A549 (cell line): ENCODE results near the gene KIF2A. TPM values are rescaled to one million over a fixed set of nuclear protein-coding genes. Genes with fewer than 3 reads are reported as not detected.

Source experiments
- ATAC-seq, 2 experiments: fragments of 200-7000 bp in 1 of 2; fragments of >200 bp in 1 of 2; cut with Nextera tagmentation in 1 of 2; cut with Tn5 transposase in 1 of 2; 3 replicates each; pipeline versions ENCODE4 v1.8.0 to v1.9.1; 2018 to 2020; ENCODE audit warnings: mild to moderate bottlenecking in 1 of 2, moderate library complexity in 1 of 2
- CTCF ChIA-PET: fragments of 300-600 bp; sonication (Branson Sonifier 250); formaldehyde crosslinking; extraction: SDS; loops from one replicate; lab custom pipeline; 2021; ENCODE audit warnings: antibody characterized with exemption, inconsistent platforms; lab: Yijun Ruan, JAX
- POLR2A ChIA-PET: fragments of 350-600 bp; formaldehyde crosslinking; extraction: SDS; loops from one replicate; lab custom pipeline; 2021; ENCODE audit warnings: antibody characterized with exemption, inconsistent platforms; lab: Yijun Ruan, JAX
- DNase-seq, 2 experiments: peaks; one replicate each; pipeline versions ENCODE4 v3.0.0 to v3.0.0-alpha.2; 2011 to 2016; ENCODE audit warnings: low read depth in 1 of 2, low spot score in 1 of 2
- FAIRE-seq: peaks from 2 replicates; lab custom pipeline; 2011; peaks lifted over from hg19 to GRCh38; lab: Jason Lieb, UNC
- H3K27ac ChIP-seq, 2 experiments: fragments of >200 bp; sonication (Bioruptor Twin); formaldehyde crosslinking; 3 replicates each; pipeline ENCODE4 v1.5.1; 2016 to 2017
- H3K4me1 ChIP-seq: fragments of >200 bp; sonication (Bioruptor Twin); formaldehyde crosslinking; 3 replicates; pipeline ENCODE4 v1.6.1; 2016
- H3K4me2 ChIP-seq: fragments of >200 bp; sonication (Bioruptor Twin); formaldehyde crosslinking; 3 replicates; pipeline ENCODE4 v1.6.1; 2016
- H3K4me3 ChIP-seq: fragments of >200 bp; sonication (Bioruptor Twin); formaldehyde crosslinking; 3 replicates; pipeline ENCODE4 v1.5.1; 2016
- H3K9me3 ChIP-seq: fragments of >200 bp; sonication (Bioruptor Twin); formaldehyde crosslinking; 3 replicates; pipeline ENCODE4 v1.6.1; 2016
- CHD4 ChIP-seq: fragments of 200-600 bp; sonication (generic); IDR thresholded peaks from 2 replicates; pipeline ENCODE4 v1.6.1; 2016; ENCODE audit warnings: antibody characterized with exemption, mild to moderate bottlenecking, borderline replicate concordance
- GATA3 ChIP-seq: IDR thresholded peaks from 2 replicates; pipeline ENCODE4 v1.6.1; 2012; ENCODE audit warnings: borderline replicate concordance
- HOXA7 ChIP-seq: fragments of 250-450 bp; sonication (Bioruptor Pico); IDR thresholded peaks from 2 replicates; pipeline ENCODE4 v1.5.0; 2020; ENCODE audit warnings: mild to moderate bottlenecking, moderate library complexity
- JUNB ChIP-seq: fragments of >200 bp; sonication (Bioruptor Twin); formaldehyde crosslinking; IDR thresholded peaks from 2 replicates; pipeline ENCODE4 v1.6.1; 2016
- KDM5A ChIP-seq: fragments of 200-600 bp; sonication (generic); IDR thresholded peaks from 2 replicates; pipeline ENCODE4 v1.6.1; 2016; ENCODE audit warnings: antibody characterized with exemption, mild to moderate bottlenecking
- MAFK ChIP-seq: fragments of 450-650 bp; IDR thresholded peaks from 2 replicates; pipeline ENCODE4 v1.6.1; 2014; ENCODE audit not compliant: partially characterized antibody
- NFE2L2 ChIP-seq: fragments of 150-350 bp; conservative IDR thresholded peaks from 2 replicates; pipeline ENCODE4 v1.6.1; 2014; ENCODE audit warnings: low read length
- NR3C1 ChIP-seq: fragments of >200 bp; sonication (Bioruptor Twin); formaldehyde crosslinking; IDR thresholded peaks from 3 replicates; pipeline ENCODE4 v1.6.1; 2017
- RCOR1 ChIP-seq: fragments of 150-350 bp; IDR thresholded peaks from 2 replicates; pipeline ENCODE4 v1.6.1; 2014; ENCODE audit warnings: antibody characterized with exemption, low read length, low read depth
- RFX5 ChIP-seq: fragments of 450-650 bp; IDR thresholded peaks from 2 replicates; pipeline ENCODE4 v1.7.1; 2014; ENCODE audit warnings: antibody characterized with exemption, mild to moderate bottlenecking, moderate library complexity
- RNF2 ChIP-seq: fragments of 200-600 bp; sonication (generic); IDR thresholded peaks from 2 replicates; pipeline ENCODE4 v1.6.1; 2016; ENCODE audit warnings: low read depth, mild to moderate bottlenecking, antibody characterized with exemption, moderate library complexity, borderline replicate concordance
- SMC3 ChIP-seq: fragments of >200 bp; sonication (Bioruptor Twin); formaldehyde crosslinking; IDR thresholded peaks from 3 replicates; pipeline ENCODE4 v1.6.1; 2018; ENCODE audit warnings: inconsistent platforms
- TFCP2L1 ChIP-seq: fragments of 250-450 bp; sonication (Bioruptor Pico); IDR thresholded peaks from 2 replicates; pipeline ENCODE4 v1.5.0; 2021; ENCODE audit warnings: mild to moderate bottlenecking
- WGBS: methylation state at CpG from one replicate; pipeline ENCODE4 v1.1.6; 2017; ENCODE audit errors: missing lambda C conversion rate; 5-methylcytosine and 5-hydroxymethylcytosine counted together
- polyA plus RNA-seq, 4 experiments: library from polyadenylated mRNA; depleted of rRNA in 3 of 4; stranded (reverse); fragments of >200 nt; fragmentation: RNase III in 1 of 4; extraction: RNeasy Plus Mini Kit Qiagen cat#74134 plus additional on column Dnase treatment in 1 of 4; gene quantifications; 2 replicates in 3 of 4; 3 replicates in 1 of 4; pipeline ENCODE4 v1.2.3, GENCODE V29; 2011 to 2017
- TF ChIP-seq, protein P1 (sequence below): fragments of 250-450 bp; sonication (Bioruptor Pico); IDR thresholded peaks from 2 replicates; pipeline ENCODE4 v1.5.0; 2021; ENCODE audit warnings: mild to moderate bottlenecking, moderate library complexity, borderline replicate concordance
- TF ChIP-seq, protein P2 (sequence below): IDR thresholded peaks from 2 replicates; pipeline ENCODE4 v1.6.1; 2012
- TF ChIP-seq, protein P3 (sequence below): fragments of >200 bp; sonication (Bioruptor Twin); formaldehyde crosslinking; IDR thresholded peaks from 3 replicates; pipeline ENCODE4 v1.6.1; 2016
- TF ChIP-seq, protein P4 (sequence below): fragments of >200 bp; sonication (Bioruptor Twin); formaldehyde crosslinking; IDR thresholded peaks from 3 replicates; pipeline ENCODE4 v1.5.1; 2016
- TF ChIP-seq, protein P5 (sequence below): fragments of 200-600 bp; sonication (generic); IDR thresholded peaks from 2 replicates; pipeline ENCODE4 v1.6.1; 2016; ENCODE audit warnings: antibody characterized with exemption, mild to moderate bottlenecking, moderate library complexity

KIF2A gene
- polyA plus RNA-seq, 2 of the 4 experiments (the other 2 are of a cell fraction), result 44.5 to 68.9 TPM

DNA sequence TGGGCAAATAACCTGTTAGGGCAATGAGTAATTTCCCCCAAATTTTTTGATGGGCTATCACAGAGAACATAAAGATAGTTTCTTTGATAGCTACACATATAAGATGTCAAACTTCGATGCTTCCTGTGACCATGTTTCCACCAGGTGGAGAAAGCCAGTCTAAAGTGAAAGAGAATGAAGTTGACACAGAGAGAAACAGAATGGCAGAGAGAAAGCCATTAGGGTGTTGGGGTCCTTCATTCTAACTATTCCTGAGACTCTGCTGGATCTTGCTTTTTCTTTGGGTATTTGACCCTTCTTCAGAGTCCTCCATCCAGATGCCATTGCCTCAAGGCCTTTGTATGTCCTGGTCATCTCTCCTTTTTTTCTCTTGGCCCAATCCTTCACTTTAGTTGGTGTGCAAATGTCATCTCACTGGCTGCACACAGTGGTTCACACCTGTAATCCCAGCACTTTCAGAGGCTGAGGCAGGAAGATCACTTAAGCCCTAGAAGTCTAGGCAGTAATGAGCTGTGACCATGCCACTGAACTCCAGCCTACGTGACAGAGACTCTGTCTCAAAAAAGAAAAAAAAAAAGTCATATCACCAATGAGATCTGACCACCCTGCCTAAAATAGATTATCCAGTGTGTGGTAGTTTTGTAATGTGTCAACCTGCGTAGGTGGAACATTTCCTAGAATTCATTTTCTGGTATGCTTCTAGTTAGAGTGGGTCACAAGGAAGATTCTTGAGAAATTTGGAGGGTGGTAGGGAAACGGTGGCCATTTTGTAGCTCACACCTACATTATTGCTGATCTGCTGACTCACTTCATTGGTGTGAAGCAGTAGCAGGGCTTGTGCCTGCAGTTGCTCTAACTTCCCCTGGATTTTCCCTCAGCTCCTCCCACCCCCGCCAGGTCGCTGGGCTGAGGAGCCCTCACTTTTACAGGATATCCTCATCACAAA lies 20.8 kb upstream of the KIF2A start (continued):
- TF ChIP-seq, protein P1, sequence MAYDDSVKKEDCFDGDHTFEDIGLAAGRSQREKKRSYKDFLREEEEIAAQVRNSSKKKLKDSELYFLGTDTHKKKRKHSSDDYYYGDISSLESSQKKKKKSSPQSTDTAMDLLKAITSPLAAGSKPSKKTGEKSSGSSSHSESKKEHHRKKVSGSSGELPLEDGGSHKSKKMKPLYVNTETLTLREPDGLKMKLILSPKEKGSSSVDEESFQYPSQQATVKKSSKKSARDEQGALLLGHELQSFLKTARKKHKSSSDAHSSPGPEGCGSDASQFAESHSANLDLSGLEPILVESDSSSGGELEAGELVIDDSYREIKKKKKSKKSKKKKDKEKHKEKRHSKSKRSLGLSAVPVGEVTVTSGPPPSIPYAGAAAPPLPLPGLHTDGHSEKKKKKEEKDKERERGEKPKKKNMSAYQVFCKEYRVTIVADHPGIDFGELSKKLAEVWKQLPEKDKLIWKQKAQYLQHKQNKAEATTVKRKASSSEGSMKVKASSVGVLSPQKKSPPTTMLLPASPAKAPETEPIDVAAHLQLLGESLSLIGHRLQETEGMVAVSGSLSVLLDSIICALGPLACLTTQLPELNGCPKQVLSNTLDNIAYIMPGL (CRISPR knock-in tag), result no peak
- no peak for TF ChIP-seq GATA3
- TF ChIP-seq NR3C1, result no peak
- TF ChIP-seq KDM5A, result no peak

DNA sequence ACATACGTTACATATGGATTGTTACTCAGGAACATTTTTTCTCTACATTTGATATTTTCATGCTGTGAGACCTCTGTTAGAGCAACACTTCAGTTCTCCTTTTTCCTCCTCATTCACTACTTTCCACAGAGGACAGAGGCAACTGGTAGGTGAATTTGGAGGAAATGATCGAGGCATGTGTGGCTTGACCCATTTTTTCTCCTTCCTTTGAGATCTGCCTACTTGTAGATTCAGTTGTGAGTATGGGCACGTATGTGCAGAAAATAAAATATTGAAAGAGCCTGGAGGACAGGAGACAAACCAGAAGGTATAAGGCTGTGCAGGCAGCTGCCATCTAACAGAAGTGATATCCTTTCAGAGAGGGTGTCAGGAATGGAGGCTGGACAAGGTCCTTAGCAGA lies 19.2 kb upstream of the KIF2A start:
- ATAC-seq (no peak), FAIRE-seq (no peak), DNase-seq (no peak)
- POLR2A ChIA-PET, result no interaction called here
- no peaks in the 10 kb centered on the region for H3K4me1 ChIP-seq
- H3K4me2 ChIP-seq, result no peak overlapping the region
- CTCF ChIA-PET, result interaction anchor here (0.9 to 1.7 kb wide), 3 partner anchors 11 to 64 kb away, joined by 3 to 4 read pairs (median 3); no protein-coding TSS in a partner anchor
- no peak overlapping the region for H3K4me3 ChIP-seq
- WGBS, result 34% methylated on average over 3 of the region's 3 CpGs
- no peaks in the 10 kb centered on the region for H3K9me3 ChIP-seq
- TF ChIP-seq RNF2, result no peak
- TF ChIP-seq, protein P2, sequence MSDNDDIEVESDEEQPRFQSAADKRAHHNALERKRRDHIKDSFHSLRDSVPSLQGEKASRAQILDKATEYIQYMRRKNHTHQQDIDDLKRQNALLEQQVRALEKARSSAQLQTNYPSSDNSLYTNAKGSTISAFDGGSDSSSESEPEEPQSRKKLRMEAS, result no peak
- TF ChIP-seq, protein P3, sequence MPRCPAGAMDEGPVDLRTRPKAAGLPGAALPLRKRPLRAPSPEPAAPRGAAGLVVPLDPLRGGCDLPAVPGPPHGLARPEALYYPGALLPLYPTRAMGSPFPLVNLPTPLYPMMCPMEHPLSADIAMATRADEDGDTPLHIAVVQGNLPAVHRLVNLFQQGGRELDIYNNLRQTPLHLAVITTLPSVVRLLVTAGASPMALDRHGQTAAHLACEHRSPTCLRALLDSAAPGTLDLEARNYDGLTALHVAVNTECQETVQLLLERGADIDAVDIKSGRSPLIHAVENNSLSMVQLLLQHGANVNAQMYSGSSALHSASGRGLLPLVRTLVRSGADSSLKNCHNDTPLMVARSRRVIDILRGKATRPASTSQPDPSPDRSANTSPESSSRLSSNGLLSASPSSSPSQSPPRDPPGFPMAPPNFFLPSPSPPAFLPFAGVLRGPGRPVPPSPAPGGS, result no peak
- TF ChIP-seq RFX5, result no peak
- TF ChIP-seq, protein P4, sequence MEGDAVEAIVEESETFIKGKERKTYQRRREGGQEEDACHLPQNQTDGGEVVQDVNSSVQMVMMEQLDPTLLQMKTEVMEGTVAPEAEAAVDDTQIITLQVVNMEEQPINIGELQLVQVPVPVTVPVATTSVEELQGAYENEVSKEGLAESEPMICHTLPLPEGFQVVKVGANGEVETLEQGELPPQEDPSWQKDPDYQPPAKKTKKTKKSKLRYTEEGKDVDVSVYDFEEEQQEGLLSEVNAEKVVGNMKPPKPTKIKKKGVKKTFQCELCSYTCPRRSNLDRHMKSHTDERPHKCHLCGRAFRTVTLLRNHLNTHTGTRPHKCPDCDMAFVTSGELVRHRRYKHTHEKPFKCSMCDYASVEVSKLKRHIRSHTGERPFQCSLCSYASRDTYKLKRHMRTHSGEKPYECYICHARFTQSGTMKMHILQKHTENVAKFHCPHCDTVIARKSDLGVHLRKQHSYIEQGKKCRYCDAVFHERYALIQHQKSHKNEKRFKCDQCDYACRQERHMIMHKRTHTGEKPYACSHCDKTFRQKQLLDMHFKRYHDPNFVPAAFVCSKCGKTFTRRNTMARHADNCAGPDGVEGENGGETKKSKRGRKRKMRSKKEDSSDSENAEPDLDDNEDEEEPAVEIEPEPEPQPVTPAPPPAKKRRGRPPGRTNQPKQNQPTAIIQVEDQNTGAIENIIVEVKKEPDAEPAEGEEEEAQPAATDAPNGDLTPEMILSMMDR, result no peak
- TF ChIP-seq CHD4, result no peak
- TF ChIP-seq JUNB, result no peak
- no peak for TF ChIP-seq NR3C1
- no peak for TF ChIP-seq TFCP2L1 (CRISPR knock-in tag)
- no peak for TF ChIP-seq HOXA7 (CRISPR knock-in tag)
- no peak for TF ChIP-seq SMC3
- TF ChIP-seq NFE2L2, result no peak
- TF ChIP-seq, protein P5, sequence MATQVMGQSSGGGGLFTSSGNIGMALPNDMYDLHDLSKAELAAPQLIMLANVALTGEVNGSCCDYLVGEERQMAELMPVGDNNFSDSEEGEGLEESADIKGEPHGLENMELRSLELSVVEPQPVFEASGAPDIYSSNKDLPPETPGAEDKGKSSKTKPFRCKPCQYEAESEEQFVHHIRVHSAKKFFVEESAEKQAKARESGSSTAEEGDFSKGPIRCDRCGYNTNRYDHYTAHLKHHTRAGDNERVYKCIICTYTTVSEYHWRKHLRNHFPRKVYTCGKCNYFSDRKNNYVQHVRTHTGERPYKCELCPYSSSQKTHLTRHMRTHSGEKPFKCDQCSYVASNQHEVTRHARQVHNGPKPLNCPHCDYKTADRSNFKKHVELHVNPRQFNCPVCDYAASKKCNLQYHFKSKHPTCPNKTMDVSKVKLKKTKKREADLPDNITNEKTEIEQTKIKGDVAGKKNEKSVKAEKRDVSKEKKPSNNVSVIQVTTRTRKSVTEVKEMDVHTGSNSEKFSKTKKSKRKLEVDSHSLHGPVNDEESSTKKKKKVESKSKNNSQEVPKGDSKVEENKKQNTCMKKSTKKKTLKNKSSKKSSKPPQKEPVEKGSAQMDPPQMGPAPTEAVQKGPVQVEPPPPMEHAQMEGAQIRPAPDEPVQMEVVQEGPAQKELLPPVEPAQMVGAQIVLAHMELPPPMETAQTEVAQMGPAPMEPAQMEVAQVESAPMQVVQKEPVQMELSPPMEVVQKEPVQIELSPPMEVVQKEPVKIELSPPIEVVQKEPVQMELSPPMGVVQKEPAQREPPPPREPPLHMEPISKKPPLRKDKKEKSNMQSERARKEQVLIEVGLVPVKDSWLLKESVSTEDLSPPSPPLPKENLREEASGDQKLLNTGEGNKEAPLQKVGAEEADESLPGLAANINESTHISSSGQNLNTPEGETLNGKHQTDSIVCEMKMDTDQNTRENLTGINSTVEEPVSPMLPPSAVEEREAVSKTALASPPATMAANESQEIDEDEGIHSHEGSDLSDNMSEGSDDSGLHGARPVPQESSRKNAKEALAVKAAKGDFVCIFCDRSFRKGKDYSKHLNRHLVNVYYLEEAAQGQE, result no peak
- no peak for TF ChIP-seq MAFK
- no peak for TF ChIP-seq RCOR1
- H3K27ac ChIP-seq, result no peak overlapping the region
